NCI-H2029 (cell line): ENCODE data around the gene KLHL13.

Experiments used
- DNase-seq: peaks from one replicate; lab custom pipeline; 2025; lab: John Stamatoyannopoulos, UW

KLHL13 gene

DNA sequence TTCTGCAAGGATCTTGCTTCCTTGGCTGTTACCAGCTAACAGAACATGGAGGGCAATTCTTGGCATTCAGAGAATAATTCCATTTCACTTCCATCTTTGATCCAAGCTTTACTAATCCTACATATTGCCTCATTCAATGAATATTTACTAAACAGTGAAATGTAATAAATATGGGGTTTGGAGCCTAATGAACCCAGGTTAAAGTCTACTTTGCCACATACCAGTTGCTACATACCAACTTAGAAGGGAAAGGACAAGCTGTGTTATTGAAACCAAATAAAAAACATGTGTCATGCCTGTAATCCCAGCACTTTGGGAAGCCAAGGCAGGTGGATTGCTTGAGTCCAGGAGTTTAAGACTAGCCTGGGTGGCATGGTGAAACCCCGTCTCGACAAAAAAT, 265.6 kb downstream of the KLHL13 start:
- DNase-seq, result no peak
